22Rv1 (cell line): Measurements from ENCODE around the gene HBEGF.

Experiments
- H3K27ac ChIP-seq: fragments of 450-650 bp; 2 replicates; pipeline ENCODE4 v1.5.1; 2017
- ZFX ChIP-seq: fragments of 450-650 bp; IDR thresholded peaks from 2 replicates; pipeline ENCODE4 v1.6.1; 2017; ENCODE audit warnings: antibody characterized with exemption, borderline replicate concordance
- TF ChIP-seq, protein P1 (sequence below): fragments of 450-650 bp; IDR thresholded peaks from 2 replicates; pipeline ENCODE4 v1.5.1; 2017; ENCODE audit warnings: mild to moderate bottlenecking

HBEGF gene

DNA sequence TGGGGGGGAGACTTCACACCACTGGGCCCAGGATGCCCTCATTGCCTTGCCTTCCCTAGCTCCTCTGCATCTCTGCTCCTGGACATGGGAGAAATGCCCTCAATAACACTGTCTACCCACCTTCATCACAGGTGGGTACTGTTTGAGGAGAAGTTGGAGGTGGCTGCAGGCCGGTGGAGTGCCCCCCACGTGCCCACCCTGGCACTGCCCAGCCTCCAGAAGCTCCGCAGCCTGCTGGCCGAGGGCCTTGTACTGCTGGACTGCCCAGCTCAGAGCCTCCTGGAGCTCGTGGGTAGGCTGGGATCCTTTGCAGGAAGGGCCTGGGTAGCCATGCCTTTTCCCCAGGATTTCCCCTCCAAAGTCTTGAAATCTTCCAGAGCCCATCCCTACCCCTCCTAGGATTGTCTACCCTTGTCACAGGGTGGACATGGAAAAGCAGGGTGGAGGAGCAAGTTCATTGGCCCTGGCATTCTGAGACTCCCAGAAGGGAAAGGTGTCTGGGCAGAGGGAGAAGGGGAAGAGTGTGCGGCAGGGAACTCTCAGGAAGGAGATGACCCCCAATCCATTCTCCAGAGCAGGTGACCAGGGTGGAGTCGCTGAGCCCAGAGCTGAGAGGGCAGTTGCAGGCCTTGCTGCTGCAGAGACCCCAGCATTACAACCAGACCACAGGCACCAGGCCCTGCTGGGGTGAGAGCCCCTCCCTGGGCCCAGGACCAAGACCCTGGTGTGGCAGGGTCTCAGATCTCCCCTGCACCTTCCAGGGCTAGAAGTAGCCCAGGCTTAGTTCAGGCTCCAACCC, 14.5 kb upstream of the HBEGF start:
- no peak overlapping the region for H3K27ac ChIP-seq
- TF ChIP-seq ZFX = no peak
- TF ChIP-seq, protein P1, sequence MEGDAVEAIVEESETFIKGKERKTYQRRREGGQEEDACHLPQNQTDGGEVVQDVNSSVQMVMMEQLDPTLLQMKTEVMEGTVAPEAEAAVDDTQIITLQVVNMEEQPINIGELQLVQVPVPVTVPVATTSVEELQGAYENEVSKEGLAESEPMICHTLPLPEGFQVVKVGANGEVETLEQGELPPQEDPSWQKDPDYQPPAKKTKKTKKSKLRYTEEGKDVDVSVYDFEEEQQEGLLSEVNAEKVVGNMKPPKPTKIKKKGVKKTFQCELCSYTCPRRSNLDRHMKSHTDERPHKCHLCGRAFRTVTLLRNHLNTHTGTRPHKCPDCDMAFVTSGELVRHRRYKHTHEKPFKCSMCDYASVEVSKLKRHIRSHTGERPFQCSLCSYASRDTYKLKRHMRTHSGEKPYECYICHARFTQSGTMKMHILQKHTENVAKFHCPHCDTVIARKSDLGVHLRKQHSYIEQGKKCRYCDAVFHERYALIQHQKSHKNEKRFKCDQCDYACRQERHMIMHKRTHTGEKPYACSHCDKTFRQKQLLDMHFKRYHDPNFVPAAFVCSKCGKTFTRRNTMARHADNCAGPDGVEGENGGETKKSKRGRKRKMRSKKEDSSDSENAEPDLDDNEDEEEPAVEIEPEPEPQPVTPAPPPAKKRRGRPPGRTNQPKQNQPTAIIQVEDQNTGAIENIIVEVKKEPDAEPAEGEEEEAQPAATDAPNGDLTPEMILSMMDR = no peak

DNA sequence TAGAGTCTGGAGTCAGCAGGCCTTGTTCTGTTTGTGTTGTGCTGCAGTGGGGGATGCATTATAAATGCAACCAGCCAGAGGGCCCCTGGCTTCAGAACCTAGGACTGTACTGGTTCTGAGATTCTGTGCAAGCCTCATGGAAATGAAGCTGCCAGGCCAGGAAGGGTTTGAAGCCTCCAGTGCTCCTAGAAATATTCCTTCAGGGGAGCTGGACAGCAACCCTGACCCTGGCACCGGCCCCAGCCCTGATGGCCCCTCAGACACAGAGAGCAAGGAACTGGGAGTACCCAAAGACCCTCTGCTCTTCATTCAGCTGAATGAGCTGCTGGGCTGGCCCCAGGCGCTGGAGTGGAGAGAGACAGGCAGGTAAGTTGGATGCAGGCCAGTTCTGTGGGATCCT, 13.7 kb upstream of the HBEGF start, which contains the start of gene SLC4A9:
Gene SLC4A9, plus strand, starts transcription at position 94 of the 400 bp plus-strand sequence. Its CDS starts 43 bp downstream, at position 137.
- H3K27ac ChIP-seq = no peak within 1 kb of the TSS
- TF ChIP-seq ZFX = no peak
- TF ChIP-seq, protein P1 = no peak

DNA sequence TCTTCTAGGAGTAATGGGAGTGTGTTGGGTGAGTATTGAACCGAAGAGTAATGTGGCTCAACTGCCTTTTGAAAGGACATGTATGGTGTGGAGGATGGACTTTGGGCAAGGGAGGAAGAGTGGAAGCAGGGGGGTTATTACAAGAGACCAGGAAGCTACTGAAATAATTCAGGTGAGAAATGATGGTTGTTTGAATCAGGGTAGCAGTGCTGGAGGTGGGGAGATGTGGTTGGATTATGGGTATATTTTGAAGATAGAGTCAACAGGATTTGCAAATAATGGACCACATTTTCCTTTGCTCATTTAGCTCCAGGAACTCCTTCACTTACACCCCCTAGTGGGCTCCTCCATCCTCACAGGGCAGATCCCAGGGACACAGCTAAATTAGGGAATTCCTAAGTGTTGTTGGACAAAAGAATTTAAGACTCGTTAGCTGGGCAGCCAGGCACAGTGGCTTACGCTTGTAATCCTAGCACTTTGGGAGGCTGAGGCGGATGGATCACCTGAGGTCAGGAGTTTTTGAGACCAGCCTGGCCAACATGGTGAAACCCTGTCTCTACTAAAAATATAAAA, 12.4 kb upstream of the HBEGF start:
- no peak overlapping the region for H3K27ac ChIP-seq
- no peak for TF ChIP-seq ZFX
- TF ChIP-seq, protein P1 = peak; percentile 57

DNA sequence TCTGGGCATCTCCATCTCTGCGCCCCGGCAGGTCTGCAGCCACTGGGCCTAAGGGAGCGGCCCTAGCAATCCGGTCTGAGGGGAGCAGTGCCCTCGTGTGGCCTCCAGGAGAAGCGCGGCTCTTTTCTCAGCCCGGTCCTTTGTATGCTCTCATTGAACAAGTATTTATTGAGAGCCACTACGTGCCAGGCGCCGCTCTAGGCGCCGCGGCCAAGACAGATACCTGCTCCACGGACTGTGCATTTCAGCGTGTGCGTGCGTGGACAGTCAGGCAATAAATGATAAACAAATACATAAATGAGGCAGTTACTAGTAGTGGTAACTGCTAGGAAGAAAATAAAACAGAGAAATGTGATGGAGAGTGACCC, 11.3 kb upstream of the HBEGF start:
- TF ChIP-seq, protein P1 = peak; percentile 95
- TF ChIP-seq ZFX = no peak
- H3K27ac ChIP-seq = no peak overlapping the region

- no peak overlapping the region for H3K27ac ChIP-seq
- TF ChIP-seq, protein P1 = no peak
- TF ChIP-seq ZFX = no peak
Observed at GRCh38 chr5:140356853-140357725, 10.7 kb upstream of the HBEGF start.

- TF ChIP-seq, protein P1 = no peak
- TF ChIP-seq ZFX = no peak
- H3K27ac ChIP-seq = no peak overlapping the region
Observed at GRCh38 chr5:140355546-140355945, 9.1 kb upstream of the HBEGF start.
